HG03354 (cell line): ENCODE measurements around the gene GNAL.
"Not testable (repeated sequence)": the region's sequence is repeated elsewhere in the genome, so short reads cannot be mapped to it uniquely, and the experiment has no call there.

Experiments
- ATAC-seq: cut with Tn5 transposase; IDR thresholded peaks from one replicate; pipeline ENCODE4 v1.9.1; 2021; ENCODE audit warnings: mild to moderate bottlenecking; ENCODE audit not compliant: unreplicated experiment, poor library complexity, severe bottlenecking

The GNAL gene

GRCh38 chr18:11668441-11669169 lies 20.5 kb upstream of the GNAL start:
- no peak for ATAC-seq

- no peak for ATAC-seq
These were observed 19.7 kb upstream of the GNAL start for GRCh38 chr18:11669271-11669947.

DNA sequence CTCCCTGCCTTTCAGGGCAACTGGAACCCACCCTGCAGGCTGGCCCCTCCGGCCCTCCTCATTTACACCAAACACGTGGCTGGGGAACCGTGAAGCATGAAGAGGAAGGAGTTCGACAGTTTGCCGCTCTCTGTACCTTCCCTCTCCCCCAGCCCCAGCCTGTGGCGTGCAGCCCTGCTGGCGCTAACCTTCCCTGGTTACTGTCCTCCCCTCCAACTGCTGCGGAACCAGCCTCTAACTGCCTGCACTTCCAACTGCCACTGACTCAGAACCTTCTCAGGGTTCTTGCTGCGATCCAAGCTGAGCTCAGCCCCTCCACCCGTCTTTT lies 19.2 kb upstream of the GNAL start:
- ATAC-seq, result no peak

- ATAC-seq, result no peak
These were observed 17.9 kb upstream of the GNAL start for GRCh38 chr18:11671156-11671555.

DNA sequence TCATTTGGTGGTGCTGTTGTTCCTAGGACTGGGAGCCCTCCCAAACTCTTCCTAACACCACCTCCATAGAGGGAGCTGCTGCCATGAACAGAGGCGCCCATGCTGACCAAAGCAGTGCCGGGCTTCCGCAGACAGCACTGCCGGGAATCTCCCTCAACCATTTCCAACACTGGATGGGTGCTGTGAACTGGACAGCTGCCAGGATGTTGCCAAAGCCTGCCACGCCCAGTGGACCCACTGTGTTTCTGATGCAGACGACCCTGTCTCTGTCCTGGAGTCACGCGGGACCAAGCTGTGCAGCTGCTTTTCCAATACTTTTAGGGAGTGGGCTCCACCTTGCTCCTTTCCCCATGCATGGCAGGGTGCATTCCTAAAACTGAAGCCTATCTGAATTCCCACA lies 16.9 kb upstream of the GNAL start:
- ATAC-seq, result no peak

GRCh38 chr18:11672846-11673454 lies 16.1 kb upstream of the GNAL start:
- no peak for ATAC-seq

GRCh38 chr18:11673560-11673959 lies 15.5 kb upstream of the GNAL start:
- no peak for ATAC-seq

- no peak for ATAC-seq
These were observed 14.9 kb upstream of the GNAL start for GRCh38 chr18:11674119-11674518.

GRCh38 chr18:11676386-11676785 lies 12.7 kb upstream of the GNAL start:
- no peak for ATAC-seq

- ATAC-seq, result no peak
These were observed 12.2 kb upstream of the GNAL start for GRCh38 chr18:11676867-11677266.

DNA sequence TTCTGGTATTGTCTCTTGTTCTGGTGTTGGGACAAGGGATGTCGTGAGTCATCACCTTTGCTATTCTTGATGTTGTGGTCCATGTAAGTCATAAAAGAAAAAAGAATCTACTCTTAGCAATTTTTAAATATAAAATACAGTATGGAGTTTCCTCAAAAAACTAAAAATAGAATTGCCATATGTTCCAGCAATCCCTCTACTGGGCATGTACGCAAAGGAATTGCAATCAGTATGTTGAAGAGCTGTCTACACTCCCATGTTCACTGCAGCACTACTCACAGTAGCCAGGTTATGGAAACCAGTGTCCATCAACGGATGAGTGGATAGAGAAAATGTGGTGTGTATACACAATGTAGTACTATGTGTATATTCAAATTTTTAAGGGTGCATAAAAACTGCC lies 10.9 kb upstream of the GNAL start:
- no peak for ATAC-seq

DNA sequence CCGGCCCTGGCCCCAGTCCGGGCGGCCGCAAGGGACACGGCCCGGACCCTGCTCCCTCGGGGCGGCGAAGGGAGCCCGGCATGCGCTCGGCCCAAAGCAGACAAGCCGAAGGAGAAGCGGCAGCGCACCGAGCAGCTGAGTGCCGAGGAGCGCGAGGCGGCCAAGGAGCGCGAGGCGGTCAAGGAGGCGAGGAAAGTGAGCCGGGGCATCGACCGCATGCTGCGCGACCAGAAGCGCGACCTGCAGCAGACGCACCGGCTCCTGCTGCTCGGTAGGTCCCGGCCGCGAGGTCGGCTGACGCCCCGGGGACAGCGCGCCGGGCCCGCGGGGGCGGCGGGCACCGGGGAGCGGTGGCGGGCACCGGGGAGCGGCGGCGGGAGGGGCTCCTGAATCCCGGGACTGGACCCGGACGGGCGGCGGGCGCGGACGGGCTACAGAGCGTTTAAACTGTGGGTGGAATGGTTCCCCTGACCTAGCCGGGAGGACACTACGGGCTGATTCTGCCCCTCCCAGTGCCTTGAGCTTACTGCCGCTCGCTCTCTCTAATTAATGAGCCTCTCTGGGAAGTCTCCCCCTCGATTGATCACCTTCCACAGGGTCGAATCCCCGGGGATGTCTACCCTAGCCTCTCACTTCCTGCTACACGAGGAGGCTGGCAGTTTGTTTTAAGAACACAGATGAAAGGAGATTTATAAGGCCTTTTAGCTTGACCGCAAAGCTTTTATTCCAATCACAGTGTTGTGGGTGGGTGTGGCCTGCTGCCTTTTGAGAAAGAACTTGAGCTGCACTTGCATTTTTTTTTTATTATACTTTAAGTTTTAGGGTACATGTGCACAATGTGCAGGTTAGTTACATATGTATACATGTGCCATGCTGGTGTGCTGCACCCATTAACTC lies 853 bp downstream of the GNAL start:
- ATAC-seq, result peak; percentile 55

- ATAC-seq, result not testable (repeated sequence)
These were observed 1.6 kb downstream of the GNAL start for GRCh38 chr18:11690660-11691059.

- no peak for ATAC-seq
These were observed 6.7 kb downstream of the GNAL start for GRCh38 chr18:11695736-11696135.

- ATAC-seq, result no peak
These were observed 7.4 kb downstream of the GNAL start for GRCh38 chr18:11696451-11696850.

GRCh38 chr18:11700876-11701275 lies 11.8 kb downstream of the GNAL start:
- no peak for ATAC-seq

DNA sequence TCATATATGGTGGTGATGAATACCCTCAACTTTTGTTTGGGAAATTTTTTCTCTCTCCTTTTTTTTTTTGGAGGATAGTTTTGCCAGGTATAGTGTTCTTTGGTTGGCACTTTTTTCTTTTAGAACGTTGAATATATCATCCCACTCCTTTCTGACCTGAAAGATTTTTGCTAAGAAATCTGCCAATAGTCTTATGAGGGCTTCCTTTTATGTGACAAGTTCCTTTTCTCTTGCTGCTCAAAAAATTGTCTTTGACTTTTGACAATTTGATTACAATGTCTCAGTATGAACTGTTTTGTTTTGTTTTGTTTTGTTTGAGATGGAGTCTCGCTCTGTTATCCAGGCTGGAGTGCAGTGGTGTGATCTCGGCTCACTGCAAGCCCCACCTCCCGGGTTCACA lies 21.5 kb downstream of the GNAL start:
- no peak for ATAC-seq

- no peak for ATAC-seq
These were observed 24.7 kb downstream of the GNAL start for GRCh38 chr18:11713756-11714155.

DNA sequence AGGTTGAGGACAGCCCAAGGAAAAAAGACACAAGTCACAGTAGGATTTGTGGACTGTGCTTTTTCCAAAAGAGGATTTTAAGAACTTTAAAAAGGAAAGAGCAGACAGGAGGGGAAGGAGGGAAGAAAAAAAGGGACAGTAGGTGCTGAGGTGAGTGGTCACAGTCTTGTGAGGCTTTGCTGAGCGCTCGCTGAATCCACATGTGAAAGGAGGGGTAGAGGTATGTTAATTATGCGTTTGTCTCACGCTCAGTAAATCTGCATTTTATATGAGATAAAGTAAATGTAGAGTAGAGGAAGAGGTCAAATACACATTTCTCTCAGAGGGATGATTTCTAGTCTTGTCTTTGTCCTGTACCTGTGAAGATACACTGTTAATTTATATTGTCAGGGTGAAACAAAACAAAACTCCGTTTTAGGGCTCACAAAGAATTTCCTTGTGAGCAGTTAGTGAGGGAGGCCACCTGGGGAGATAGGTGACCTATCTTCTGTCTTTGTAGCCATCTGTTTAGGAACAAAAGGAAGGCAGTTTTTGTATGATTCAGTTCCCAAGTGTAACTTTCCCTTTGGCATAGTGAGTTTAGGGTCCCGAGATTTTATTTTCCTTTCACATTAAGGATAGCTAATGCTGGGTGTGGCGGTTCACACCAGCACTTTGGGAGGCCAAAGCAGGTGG lies 25.3 kb downstream of the GNAL start:
- ATAC-seq, result no peak
